GM08714 (cell line): ENCODE data around the gene KCNT1.

Source experiments
- H3K4me3 ChIP-seq: fragments of 200-500 bp; sonication (Bioruptor generic); 2 replicates; pipeline ENCODE4 v1.5.1; 2014; ENCODE audit warnings: mild to moderate bottlenecking, low read length, inconsistent platforms
- ZNF274 ChIP-seq: IDR thresholded peaks from 2 replicates; pipeline ENCODE4 v1.6.1; 2012; ENCODE audit warnings: mild to moderate bottlenecking, low read depth, low read length

KCNT1 gene

DNA sequence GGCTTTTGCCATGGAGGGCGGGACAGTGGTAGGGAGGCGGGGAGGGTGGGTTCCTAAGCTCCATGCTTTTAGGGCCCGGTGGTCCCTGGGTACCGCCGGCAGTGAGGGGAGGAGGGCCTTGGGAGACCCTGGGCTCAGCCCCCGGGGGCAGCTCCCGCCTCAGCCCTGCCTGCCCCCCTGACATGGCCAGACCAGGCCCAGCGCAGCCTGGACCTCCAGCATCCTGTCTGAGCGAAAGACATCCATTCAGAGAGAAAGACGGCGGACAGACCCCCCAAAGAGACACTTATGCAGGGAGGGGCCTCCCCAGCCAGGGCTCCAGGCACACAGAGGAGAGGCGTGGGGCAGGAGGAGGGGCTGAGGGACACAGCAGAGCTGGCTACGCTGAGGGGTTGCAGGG is 45.3 kb downstream of the KCNT1 start:
- no peak overlapping the region for H3K4me3 ChIP-seq
- no peak for TF ChIP-seq ZNF274

DNA sequence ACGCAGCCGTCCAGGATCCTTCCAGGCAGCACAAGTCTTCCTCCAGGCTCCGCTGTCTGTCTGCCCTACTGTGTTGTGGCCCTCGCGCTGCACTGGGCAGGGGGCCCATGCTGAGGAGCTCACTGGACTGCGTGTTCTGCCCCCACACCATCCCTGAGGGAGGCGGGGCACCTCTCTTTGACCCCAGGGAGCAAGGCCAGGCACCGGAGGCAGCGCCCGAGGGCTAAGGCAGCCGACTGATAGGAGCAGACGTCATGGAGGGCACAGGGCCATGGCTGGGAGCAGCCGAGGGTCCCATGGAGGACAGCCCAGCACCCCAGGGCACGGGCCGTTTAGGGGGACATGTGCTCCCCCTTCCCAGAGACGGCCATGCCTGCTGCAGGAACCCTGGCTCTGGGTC is 46.7 kb downstream of the KCNT1 start:
- no peak for TF ChIP-seq ZNF274
- no peak overlapping the region for H3K4me3 ChIP-seq

DNA sequence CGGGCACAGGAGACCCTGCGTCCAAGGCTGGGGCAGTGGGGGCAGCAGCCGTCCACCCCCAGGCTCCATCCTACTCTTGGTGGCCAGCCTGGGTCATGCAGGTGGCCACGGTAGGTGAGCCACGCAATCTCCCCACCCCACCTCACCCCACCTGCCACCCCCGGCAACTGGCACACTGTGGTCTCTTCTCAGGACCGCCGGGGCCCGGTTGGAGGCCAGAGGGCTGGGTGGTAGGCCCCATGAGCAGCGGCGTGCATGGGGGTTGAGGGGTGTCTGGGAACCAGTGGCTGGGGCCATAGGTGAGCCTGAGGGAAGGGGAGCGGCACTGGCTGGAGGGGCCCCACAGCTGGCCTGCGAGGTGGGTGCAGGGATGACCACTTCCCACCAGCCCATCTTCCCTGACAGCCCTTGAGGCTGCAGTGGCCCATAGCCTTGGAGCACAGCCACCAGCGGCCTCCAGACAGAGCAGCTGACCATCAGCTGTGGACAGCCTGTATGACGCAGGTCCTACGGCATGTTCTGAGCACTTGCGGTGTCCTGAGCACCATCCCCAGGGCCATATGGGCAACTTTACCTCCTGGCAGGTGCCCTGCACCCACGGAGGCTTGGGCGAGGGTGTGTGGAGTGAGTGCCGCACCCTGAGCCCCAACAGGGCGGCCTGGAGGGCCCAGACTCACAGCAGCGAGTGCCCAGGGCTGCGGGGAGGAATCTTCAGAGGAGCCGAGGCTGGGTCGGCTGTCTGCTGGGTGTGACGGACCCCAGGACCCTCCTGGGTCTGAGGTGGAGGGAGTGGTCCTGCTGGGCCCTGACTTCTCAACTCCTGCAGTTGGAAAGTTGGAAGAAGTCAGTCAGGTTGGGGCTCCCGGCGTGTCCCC is 47.4 kb downstream of the KCNT1 start:
- no peak overlapping the region for H3K4me3 ChIP-seq
- TF ChIP-seq ZNF274, result no peak

DNA sequence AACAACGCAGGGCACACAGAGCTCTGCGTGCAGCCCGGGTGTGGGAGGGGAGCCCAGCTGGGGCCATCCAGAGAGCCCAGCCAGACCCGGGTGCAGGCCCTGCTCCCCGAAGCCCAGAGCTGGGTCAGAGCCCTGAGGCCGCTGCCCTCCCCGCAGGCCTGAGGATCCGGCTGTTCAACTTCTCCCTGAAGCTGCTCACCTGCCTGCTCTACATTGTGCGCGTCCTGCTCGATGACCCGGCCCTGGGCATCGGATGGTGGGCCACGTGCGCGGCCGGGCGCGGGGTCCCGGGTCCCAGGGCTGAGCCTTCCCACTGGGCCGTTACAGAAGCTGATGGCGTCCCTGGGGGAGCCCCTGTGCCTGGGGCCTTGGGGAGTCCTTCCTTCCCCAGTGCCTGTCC is 48.8 kb downstream of the KCNT1 start:
- no peak for TF ChIP-seq ZNF274
- H3K4me3 ChIP-seq, result no peak overlapping the region

DNA sequence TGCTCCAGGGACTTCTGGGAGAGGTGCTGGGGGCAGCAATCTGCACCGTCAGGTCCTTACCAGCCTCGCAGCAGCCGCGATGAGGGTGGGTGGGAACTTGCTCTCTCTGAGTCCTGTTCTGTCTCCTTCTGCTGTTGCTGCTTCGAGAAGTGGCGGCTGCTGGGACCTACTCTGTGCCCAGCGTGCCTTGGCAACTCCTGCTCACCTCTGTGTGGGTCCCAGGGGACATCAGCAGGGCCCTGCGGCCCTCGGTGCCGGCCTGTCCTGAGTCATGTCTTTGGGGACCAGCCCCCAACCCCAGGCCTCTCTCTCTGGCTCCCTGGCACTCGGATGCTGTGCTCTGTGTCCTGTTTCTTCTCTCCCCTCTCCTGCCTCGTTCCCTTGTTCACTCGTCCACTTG is 49.5 kb downstream of the KCNT1 start:
- no peak overlapping the region for H3K4me3 ChIP-seq
- TF ChIP-seq ZNF274, result no peak

DNA sequence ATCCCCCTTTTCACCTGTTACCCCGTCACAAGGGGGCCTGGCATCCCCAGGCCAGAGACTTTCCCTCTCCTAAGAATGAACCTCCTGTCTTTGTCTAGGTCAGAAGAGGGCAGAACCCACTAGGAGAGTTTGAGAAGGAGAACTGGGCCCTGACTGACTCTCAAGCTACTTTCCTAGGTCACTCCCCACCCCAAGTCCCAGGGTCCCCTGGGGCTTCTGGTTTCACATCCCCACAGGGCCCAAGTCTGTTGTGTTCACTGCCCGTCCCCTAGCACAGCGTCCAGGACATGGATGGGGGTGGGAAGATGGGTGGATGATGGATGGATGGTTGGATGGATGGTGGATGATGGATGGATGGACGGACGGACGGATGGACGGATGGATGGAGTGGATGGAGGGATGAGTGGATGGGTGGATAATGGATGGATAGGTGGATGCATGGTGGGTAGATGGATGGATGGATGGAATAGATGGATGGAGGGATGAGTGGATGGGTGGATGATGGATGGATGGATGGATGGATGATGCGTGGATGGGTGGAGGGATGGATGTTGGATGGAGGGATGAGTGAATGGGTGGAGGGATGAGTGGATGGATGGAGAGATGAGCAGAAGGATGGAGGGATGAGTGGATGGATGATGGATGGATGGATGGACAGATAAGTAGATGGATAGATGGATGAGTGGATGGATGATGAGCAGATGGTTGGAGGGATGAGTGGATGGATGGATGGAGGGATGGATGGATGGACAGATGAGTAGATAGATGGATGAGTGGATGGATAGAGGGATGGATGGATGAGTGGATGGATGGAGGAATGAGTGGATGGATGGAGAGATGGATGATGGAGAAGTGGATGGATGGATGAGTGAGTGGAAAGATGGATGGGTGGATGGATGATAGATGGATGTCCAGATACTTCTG is 50.6 kb downstream of the KCNT1 start:
- no peak overlapping the region for H3K4me3 ChIP-seq
- no peak for TF ChIP-seq ZNF274

DNA sequence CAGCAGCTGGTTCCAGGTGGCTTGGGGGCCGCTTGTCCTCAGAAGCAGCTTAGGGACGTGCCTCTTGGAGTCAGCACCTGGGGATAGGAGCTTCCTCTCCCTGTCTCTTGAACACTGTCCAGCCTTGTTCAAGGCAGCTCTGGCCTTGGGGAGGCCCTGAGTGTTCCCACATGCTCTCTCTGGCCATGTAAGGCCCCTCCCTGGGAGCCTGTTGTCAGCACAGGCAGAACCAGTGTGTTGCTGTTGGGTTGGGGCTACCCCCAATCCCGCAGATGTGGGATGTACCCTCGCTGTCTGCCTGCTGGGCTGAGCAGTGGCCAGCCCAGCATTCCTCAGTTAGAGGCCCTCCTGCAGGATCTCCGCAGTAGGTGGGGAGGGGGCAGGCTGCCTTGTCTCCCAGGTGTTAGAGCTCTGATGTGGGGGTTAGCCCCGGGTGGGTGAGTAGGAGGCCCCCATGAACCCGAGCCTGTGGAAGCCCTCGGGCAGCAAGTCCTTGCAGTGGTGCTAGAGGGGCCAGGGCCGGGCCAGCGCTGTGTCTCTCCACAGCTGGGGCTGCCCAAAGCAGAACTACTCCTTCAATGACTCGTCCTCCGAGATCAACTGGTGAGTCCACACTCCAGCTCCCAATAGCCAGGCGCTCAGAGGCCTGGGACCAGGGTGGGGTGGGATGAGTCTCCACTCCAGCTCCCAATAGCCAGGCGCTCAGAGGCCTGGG is 51.6 kb downstream of the KCNT1 start:
- H3K4me3 ChIP-seq, result no peak overlapping the region
- no peak for TF ChIP-seq ZNF274

DNA sequence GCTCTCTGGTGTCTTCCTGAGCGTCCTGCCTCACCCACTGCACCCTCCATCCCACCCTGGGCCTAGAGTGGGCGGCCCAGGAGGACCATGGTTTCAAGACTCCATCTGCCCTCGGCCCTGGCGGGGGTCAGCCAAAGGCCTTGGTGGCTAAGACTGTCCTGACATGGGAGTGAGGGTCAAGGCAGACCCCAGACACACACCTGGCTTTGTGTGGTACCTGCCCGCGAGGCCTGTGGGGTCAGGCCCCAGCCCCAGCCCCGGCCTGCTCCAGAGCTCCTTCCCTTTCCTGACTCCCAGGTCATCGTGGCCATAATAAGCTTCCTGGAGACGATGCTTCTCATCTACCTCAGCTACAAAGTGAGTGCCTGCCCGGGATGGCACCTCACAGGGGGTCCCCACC is 54.6 kb downstream of the KCNT1 start:
- no peak overlapping the region for H3K4me3 ChIP-seq
- TF ChIP-seq ZNF274, result no peak

DNA sequence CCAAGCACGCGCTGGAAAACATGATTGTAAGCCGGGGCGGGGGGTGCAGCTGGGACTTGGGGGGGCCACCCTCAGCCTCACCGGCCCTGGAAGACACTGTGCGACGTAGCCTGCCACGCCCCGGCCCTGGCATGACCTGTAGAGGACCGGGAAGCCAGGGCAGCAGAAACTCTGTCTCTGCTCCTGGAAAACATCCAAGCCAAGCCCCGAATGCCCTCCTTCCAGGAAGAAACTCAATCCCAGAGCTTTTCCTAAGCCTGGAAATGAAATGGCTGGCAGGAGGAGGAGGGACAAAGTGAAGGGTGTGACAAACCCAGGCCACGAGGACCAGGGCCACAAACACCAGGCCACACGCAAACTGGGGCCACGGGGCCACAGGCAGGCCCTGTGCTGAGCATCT is 55.4 kb downstream of the KCNT1 start:
- no peak overlapping the region for H3K4me3 ChIP-seq
- no peak for TF ChIP-seq ZNF274

DNA sequence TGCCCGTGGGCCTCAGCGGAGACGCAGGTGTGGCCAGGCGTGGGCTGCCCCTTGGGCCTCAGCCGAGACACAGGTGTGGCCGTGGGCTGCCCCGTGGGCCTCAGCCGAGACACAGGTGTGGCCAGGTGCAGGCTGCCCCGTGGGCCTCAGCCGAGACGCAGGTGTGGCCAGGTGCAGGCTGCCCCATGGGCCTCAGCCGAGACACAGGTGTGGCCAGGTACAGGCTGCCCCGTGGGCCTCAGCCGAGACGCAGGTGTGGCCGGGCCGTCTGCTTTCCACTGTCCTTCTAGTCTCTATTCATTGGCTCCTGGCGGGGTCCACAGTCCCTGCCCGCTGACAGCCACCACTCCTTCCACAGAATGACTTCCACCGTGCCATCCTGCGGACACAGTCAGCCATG is 56.1 kb downstream of the KCNT1 start:
- no peak for TF ChIP-seq ZNF274

DNA sequence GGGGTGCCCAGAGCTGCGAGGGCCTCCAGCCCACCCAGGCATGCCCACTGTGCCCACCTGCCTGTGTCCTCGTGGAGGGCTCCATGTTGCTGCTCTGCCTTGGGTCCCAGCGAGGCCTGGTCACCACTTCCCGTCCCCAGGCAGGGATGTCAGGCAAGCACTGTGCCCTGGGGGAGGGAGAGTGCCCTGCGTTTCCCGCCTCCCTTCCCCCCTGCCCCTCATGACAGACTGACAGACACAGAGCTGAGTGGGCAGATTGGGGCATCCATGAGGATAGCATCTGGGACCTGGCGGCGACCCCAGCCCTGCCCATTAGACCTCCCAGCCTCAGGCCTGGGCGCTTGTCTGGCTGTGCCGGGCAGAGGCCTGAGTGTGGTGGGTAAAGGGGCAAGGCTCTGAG is 56.9 kb downstream of the KCNT1 start:
- no peak overlapping the region for H3K4me3 ChIP-seq
- no peak for TF ChIP-seq ZNF274

More for the DNA sequence above, 56.1 kb downstream of the KCNT1 start:
- H3K4me3 ChIP-seq, result no peak overlapping the region

DNA sequence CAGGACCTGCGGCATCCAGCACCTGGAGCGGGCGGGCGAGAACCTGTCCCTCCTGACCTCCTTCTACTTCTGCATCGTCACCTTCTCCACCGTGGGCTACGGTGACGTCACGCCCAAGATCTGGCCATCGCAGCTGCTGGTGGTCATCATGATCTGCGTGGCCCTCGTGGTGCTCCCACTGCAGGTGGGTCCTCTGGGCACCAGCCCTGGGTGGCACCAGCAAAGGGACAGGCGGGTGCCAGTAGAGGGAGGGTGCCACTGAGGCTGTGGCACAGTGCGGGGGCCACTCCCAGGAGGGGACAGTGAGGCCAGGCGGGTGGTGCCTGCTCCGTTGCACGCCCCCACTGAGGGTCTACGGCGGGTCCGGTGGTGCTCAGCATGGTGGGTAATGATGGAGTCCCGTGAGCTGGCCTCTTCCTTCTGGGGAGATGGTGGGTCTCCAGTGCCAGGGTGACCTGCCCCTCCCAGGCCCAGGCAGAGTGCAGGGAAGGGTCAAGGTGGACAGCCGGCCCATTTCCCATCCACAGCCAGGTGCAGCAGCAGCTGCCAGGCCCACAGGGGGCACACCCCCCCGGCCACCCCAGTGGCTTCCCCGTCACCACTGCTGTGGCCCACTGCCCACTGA is 57.8 kb downstream of the KCNT1 start:
- TF ChIP-seq ZNF274, result no peak
- no peak overlapping the region for H3K4me3 ChIP-seq

DNA sequence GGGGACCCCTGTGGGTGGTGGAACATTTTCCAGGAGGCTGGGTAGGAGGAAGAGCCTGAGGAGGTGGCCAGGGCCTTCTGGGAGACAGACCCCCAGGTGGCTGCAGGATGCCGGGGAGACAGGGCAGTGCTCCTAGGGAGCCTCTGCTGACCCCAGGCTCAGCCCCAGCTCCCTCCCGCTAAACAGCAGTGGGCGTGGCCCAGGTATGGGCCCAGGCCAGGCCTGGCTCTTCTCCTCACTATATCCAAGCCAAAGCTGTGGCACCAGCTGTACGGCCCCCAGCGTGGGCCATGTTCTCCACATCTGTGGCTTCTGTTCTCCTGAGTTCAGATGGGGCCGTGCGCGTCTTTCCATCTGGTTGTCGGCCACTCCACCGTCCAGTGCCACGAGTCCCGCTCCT is 58.5 kb downstream of the KCNT1 start:
- no peak for TF ChIP-seq ZNF274

More for the DNA sequence above, 58.5 kb downstream of the KCNT1 start:
- no peak overlapping the region for H3K4me3 ChIP-seq
